ENCODE results near the gene BICD1.
A peak's percentile ranks its signal among the peaks of the same experiment; 100 is the strongest.

The BICD1 gene

DNA sequence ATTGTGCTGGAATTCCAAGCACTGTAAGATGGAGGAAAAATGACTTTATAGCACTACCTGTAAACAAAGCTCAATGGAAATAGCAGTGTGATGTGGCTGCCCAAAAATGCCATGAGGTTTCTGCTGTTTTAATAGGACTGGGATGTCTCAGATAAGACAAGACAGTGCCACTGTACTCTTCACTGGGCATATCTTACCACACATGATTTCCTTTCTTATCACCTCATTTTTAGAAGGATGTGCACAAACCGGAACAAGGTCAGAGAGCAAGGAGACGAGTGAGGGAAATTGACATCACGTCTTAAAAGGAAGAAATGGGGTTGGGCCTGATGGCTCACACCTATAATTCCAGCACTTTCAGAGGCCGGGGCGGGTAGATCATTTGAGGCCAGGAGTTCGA is 254.3 kb downstream of the BICD1 start:
- no peak for DNase-seq

DNA sequence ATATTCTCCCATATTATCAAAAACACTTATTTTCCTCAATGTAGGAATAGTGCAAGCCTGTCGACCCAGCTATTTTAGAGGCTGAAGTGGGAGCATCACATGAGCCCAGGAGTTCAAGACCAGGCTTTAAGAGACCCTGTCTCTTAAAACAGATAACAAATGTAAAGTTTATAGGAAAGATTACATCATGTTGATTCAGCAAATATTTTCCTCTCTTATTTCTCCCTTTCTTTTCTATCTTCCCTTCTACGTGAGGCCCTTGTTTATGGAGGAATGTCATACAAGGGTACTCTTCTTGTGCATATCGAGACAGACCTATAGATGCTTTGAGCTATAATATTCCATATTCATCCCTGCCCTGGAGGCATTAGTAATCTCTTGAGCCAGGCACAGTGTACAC is 256.2 kb downstream of the BICD1 start:
- no peak for DNase-seq

DNA sequence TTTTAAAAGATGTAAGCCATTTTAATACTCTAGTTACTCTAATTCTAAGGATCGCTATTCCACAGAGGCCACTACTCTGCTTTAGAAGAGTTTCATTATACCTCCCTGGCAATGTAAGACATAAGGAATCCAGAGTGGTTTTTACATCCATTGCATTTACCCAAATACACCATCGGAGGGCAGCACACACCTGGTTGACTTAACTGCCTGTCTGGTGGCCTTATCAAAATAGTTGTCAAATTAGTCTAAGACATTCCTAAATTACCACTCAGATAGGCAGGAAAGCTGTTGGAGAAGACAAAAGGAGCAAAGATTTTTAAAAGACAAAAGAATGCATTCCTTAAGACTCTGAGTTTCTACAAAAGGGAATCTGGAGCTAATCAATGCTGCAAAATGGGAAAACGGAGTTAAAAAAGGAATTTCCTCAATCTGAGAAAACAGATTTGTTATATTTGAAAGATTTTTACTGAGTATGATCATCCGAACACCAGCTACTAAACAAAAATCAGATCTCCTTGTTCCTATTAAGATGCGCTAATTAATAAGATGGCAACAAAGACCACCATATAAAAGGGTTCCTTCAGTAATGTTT is 258.9 kb downstream of the BICD1 start:
- peak; percentile 47 to 59 for DNase-seq

DNA sequence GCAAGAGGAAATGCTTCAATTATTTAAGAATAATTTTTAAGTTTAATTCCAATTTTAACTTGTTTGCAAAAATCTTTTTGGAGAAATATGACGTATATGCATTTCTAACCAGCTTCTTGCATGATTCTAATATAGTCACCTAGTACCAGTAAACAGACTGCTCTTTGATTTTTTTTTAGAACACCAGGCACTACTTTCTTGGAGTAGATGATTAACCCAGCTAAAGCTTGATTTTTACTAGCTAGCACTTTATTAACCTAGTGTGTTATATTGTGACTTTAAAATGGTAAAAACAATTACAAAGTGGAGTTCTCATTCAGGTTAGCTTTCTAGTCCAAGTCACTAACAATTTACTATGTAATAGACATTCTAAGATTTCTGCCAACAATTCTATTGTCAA is 260.1 kb downstream of the BICD1 start:
- no peak for DNase-seq

DNA sequence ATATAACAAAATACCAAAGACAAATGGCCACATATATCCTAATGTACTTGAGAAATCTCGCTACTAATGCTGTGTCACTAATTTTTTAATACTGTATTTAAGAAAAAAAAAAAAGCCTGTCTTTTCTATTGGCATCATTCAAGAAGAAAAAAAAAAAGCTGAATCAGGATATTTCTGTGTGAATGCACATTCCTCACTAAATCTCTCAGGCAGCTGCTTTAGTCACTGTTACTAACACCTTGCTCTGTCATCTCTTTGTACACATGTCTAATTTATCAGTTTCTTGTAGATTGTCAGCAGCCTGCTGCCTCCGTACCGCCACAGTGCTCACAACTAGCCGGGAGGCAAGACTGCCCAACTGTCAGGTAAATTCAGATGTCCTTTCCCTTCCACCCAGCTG is 260.7 kb downstream of the BICD1 start:
- no peak for DNase-seq

DNA sequence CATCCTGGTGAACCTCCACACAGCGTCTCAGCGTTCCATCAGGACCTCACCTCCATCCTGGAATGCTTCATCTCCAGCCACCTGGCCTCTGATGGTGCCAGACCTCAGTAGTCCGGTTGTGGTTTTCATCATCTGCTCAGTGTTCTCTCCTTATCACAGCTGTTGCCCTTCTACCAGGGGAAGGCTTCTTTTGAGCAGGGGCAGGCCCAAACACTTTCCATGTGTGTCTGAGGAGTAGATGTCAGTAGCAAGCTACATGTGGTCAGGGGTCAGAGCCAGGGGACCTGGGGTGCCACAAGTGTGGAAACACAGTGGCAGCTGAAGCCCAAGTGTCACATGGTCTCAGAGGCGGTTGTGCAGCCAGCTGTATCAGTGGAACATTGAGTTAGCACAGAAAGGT is 262.6 kb downstream of the BICD1 start:
- no peak for DNase-seq

DNA sequence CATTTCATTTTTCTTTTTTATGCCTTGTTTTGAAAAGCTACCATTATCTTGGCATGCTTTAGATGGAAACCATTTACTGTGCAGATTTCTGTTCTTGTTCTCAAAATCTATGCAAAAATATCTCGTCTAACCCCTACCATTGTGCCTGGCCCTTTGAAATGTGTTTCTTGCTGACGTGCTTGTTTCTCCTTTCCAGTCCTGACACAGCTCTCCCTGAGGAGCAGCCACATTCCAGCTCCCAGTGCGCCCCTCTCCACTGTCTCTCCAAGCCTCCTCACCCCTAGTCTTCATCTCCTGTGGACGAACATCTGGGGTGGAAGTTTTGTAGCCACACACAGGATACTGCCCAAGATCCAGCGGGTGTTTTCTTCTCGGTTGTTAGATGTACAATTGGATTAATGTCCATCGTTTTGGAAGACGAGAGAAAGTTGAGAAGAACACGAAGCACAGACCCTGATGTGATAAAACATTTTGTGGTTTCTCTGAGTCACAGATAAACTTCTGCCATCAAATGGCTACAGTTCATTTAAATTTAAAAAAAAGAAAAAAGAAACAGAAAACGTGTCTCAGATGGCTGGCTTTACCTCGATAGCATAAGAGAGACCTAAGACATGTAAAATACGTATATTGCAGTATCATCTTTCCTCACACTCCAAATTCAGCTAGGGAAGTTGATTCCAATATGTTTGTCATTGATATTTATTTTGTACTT is 270.9 kb downstream of the BICD1 start:
- DNase-seq, result no peak

DNA sequence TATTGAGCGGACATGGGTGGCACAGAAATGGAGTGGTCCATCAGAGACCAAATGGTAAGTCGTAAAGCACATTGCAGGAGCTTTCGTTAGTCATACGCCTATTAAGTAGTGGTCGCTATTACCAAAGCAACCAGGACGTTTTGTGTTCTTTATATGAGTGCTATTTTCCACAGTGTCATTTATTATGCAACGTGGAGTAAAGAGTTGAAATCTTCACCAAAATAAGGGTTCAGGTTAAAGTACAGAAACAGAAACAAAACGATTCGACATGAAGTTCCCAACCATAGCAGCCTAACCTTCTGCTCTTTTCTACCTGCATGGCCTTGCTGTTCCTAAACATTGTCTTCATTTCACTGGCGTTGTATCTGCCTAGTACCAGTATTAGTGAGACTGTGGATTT is 272.6 kb downstream of the BICD1 start:
- no peak for DNase-seq

DNA sequence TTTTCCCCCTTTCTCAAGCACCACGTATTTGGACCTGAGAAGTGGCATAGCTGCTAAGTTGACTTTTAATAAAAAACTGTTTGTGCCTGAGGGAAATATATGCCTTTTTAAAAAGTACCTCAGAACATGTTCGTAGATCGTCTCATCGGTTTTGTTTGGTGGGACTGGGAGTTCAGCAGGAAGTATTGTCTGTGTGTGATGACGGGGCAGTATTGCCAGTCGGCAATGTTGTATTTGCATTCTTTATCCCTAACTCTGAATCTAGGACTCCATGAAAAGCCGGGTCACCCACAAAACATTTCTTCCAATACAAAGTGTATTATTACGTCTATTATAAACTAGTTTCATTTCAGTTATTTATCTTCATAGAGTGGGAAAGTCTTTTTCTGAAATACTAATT is 273.0 kb downstream of the BICD1 start:
- no peak for DNase-seq

DNA sequence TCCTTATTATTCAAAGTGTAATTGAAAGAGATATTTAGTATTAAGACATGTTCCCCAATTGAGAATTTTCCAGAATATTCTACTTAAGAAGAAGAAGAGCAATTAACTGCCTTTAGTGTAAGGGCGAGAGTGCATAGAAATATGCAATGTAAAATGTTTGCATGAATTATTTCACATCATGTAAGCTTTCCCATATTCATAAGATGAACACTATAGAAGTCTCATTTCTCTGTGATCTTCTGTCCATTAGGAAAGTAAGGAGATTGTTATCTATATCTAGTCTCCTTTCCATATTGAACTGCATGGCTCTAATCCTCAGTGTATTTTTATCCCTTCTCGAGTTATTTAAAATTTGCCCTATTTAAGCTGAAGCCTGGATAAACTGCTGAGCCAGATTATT is 275.6 kb downstream of the BICD1 start:
- no peak for DNase-seq

DNA sequence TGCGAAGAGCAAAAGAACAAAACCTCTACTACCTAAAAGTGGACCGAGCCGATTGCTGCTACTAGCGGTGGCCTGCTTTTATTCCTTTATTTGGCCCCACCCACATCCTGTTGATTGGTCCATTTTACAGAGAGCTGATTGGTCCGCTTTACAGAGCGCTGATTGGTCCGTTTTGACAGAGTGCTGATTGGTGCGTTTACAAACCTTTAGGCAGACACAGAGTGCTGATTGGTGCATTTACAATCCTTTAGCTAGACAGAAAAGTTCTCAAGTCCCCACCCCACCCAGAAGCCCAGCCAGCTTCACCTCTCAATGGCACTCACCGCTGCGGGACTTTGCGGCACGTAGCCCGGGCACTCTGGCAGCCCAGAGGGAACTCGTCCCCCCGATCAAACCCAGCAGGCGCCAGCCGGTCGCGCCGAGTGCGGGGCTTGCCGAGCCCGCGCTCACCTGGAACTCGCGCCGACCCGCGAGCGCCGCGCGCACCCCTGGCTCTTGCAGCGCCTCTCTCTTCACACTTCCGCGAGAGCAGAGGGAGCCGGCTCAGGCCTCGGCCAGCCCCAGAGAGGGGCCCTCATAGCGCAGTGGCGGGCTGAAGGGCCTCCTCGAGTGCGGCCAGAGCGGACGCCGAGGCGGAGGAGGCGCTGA is 284.0 kb downstream of the BICD1 start:
- no peak for DNase-seq

DNA sequence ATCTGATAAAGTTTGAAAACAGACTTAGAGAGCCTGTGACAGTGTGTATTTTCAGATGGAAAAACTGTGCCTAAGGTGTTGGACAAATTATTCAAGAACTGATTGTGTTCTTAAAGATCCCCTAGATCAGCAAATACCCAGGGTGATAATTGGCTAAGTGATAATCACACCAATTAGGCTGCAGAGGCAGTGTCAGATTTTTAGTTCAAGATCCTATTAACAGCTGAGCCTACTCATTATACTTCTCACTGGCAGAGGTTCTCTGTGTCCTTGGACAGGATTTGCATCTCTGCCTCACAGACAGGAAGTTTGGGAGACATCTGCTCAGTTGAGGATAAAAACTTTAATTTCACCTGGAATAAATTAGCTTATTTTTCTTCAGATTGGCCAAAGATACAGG is 288.4 kb downstream of the BICD1 start:
- DNase-seq, result no peak

DNA sequence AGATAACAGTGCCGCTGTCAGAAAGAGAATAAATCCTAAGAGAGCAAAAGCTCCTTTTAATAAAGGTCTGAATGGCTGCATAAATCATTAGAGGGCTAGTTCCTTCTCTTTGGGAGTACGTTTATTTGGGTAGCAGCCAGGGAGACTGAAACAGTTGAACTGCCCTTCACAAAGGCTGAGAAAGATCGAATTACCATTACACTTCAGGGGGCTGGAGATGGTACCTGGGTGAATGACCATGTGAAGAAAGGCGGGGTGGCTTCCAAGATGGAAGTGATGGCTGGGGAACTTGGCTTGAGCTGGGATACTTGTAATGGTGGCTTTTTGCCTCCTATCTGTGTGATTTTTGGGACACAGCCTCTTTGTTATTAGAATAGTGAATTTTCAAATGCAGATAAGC is 291.0 kb downstream of the BICD1 start:
- DNase-seq, result no peak

DNA sequence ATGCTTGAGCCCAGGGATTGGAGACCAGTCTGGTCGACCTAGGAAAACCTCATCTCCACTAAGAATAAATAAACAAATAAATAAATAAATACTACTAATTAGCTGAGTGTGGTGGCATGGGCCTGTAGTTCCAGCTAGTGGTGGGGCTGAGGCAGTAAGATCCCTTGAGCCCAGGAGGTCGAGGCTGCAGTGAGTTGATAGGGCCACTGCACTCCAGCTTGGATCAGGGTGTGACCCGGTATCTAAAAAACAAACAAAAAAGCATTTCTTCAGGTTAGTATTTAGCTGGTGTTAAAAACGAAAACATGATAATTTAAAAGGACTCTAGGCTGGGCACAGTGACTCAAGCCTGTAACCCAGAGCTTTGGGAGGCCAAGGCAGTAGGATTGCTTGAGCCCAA is 291.5 kb downstream of the BICD1 start:
- DNase-seq, result no peak

DNA sequence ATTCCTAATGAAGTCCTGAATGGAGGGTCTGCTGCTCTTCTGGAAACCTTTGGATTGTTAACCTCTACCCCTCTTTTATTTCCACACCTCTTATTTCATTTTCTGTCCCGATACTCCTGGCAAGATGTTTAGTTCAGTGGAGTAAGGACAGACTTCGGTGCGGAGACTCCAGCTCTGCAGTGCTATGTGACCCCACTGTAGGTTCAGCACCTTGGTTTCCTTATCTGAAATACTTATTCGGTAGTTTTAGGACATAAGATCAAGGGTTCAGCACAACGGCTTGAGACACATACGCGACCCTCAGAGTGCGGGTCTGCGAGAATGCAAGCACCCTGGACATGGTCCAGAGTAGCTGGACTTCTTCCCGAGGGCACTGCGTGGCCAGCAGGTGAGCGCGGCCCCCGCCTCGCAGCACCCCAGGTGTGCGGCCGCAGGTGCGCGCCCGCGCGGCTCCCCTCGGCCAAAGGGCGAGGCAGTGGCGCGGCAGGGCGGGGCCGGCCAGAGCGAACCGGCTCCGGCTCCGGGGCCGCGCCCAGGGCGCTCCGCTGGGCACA is 292.2 kb downstream of the BICD1 start:
- no peak for DNase-seq

DNA sequence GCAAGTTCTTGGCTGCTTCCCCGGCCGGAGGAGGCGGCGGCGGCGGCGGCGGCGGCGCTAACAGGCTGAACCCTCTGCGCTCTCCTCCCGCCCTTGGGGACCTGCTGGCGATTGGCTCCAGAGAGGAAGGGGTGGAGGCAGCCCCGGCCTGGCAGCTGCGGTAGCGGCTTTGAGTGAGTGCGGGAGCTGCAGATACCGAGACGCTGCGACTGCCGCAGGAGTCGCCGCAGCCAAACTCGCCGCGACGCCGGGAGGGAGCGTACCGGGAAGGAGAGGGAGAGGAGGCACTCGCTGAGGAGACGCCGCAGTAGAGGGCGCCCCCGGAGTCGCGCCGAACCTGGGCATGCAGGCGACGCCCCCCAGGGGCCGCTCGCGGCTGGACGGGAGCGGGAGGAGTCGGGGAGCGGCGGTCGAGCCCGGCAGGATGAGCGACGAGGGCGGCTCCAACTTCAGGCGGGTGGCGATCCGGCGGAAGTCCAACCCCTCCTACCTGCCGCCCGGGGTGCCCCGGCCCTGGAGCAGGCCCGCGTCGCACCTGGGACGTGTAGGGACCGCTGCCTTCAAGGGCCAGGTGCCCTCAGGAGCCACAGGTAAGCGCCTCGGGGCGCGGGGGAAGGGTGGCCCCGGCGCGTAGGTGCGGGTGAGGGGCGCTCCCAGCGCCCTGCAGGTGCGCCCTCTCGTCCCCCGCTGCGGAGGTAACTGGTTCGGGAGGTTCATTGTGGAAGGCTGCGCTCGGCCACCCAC is 292.9 kb downstream of the BICD1 start, which contains the start of gene FGD4:
TSS of gene FGD4 (plus strand) at position 189 of the 744 bp plus-strand sequence.
- peak; percentile 90 to 92 for DNase-seq

DNA sequence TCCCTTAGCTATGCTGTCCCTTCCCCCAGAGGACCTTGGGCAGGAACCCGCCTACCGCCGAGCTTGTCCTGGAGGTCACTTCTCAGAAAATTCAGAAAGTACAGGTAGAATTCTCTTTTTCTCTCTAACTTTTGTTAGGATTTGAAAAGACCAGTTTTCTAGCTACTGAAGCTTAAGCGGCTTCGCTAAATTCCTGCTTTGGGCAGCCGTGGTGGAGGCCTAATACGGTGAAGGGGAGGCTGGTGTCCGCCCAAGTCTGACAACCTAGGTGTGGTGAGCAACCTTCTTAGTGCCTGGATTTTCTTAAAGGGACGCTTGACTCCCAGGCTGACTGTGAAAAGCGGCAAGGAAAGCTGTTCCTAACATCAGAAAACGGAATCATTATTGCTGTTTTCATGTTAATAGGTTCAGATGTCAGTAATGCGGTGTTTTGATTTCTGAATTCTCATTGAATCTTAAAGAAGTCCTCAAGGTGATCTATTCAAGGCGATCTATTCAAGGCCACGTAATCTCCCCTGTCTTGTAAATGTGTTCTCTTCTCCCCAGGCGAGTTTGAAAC is 293.5 kb downstream of the BICD1 start:
- no peak for DNase-seq

DNA sequence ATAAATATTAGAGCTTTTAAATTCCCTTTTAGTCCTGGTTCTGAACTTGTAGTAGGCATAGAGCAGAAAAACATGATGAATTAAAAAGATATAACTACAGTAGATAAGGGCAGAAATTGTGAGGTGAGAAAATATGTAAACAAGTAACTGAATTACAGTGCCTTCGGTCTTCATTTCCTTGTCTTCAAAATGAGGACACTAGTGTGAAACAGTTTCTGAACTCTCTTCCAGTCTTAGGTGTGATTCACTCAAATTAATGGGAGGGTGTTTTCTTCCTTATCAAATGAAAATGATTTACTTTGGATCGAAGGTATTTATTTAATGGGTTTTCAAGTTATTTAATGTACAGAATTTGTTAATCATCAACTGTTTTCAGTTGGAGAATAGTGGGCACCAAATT is 294.2 kb downstream of the BICD1 start:
- DNase-seq, result no peak

DNA sequence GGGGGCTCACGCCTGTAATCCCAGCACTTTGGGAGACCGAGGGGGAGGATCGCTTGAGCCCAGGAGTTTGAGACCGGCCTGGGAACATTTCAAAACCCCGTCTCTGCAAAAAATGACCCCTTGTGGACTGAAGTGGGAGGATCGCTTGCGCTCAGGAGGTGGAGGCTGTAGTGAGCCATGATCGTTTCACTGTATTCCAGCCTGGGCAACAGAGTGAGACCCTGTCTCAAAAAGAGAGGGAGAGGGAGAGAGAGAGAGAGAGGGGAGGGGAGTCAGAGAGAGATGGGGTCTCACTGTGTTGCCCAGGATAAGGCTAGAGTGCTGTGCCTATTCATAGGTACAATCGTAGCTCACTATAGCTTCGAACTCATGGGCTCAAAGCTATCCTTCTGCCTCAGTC is 295.5 kb downstream of the BICD1 start:
- DNase-seq, result no peak

DNA sequence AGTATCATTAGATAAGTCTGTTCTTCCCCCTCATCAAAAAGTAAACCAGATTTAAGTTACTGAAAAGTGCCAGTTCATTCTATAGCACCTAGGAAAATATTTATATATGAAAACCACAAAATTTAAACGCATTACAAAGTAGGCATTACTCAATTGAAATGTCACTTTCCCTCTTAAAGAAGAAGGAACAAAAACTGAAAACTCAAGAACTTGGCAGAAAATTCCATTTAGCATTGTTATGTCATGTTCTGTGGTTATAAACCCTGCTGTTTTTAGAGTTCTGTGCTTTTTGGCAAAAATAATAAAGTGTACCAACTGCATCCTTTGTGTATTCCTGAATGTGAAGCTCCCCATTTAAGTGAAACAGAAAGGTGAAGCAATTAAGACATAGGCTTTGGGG is 296.3 kb downstream of the BICD1 start:
- DNase-seq, result no peak

DNA sequence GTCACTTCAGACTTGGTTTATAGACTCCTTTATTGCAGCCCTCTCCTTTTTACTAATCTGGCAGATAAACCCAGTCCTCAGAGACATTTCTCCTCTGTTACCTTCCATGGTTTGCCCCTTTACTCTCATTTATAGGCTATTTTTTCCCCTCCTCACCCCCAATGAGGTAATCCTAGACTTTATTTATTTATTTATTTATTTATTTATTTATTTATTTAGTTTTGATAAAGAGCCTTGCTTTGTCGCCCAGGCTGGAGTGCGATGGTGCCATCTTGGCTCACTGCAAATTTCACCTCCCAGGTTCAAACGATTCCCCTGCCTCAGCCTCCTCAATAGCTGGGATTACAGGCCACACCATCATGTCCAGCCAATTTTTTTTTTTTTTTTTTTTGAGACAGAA is 301.1 kb downstream of the BICD1 start:
- no peak for DNase-seq

DNA sequence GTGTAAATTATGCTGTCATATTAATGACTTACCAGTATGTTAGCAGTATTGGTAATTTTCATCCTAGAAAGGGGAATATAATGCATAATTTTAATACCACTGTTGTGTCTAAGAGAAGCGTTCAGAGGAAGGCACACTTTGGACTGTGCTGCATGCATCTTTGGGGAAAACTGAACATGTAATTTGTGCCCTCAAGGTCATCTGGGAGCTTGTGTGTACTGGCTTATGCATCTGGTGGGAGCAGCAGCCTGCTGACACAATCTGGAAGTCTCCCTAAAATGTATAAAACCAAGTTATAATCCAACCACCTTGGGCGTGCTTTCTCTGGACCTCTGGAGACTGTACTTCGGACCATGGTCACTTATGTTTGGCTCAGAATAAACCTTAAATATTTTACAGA is 306.8 kb downstream of the BICD1 start:
- DNase-seq, result no peak

DNA sequence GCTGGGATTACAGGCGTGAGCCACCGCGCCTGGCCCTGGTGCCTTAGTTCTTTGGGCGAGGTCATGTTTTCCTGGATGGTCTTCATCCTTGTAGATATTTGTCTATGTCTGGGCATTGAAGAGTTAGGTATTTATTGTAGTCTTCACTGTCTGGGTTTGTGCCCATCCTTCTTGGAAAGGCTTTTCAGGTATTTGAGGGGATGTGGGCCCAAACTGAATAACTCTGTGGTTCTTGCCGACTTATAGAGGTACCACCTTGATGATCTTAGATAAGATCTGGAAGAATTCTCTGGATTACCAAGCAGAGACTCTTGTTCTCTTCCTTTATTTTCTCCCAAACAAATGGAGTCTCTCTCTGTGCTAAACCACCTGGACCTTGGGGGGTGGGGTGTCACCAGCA is 311.6 kb downstream of the BICD1 start:
- no peak for DNase-seq

All from NCI-H1930 (cell line).